Heart left ventricle (tissue), 16 donors: ENCODE data around the gene DOCK7. TPM values are rescaled to one million over a fixed set of nuclear protein-coding genes. Genes with fewer than 3 reads are reported as not detected.

Source experiments
- ATAC-seq, 4 donors: fragments of 200-7000 bp; cut with Tn5 transposase; one replicate each; pipeline ENCODE4 v1.9.1; 2020 to 2022; ENCODE audit warnings: moderate library complexity in 4 of 4, mild to moderate bottlenecking in 3 of 4, moderate number of reproducible peaks in 1 of 4
- DNase-seq, 5 donors: peaks; one replicate each; pipeline ENCODE4 v3.0.0-alpha.2; 2020
- H3K27ac ChIP-seq, 12 donors: fragments of 200-600 bp; sonication (generic) in 4 of 12; one replicate each; pipeline versions ENCODE4 v1.5.0 to v1.8.0; 2016 to 2022; ENCODE audit warnings: mild to moderate bottlenecking in 2 of 12
- H3K27me3 ChIP-seq, 9 donors: fragments of 200-600 bp; sonication (generic) in 2 of 9; one replicate each; pipeline versions ENCODE4 v1.5.1 to v1.8.0; 2016 to 2022; ENCODE audit warnings: mild to moderate bottlenecking in 3 of 9
- H3K36me3 ChIP-seq, 9 donors: fragments of 200-600 bp; sonication (generic) in 2 of 9; one replicate each; pipeline versions ENCODE4 v1.5.0 to v1.8.0; 2018 to 2022; ENCODE audit warnings: mild to moderate bottlenecking in 2 of 9
- H3K4me1 ChIP-seq, 12 donors: fragments of 200-600 bp; sonication (generic) in 4 of 12; one replicate each; pipeline versions ENCODE4 v1.5.0 to v1.8.0; 2016 to 2022; ENCODE audit warnings: mild to moderate bottlenecking in 3 of 12
- H3K4me3 ChIP-seq, 12 donors: fragments of 200-600 bp; sonication (generic) in 4 of 12; one replicate each; pipeline versions ENCODE4 v1.5.0 to v1.8.0; 2017 to 2022; ENCODE audit warnings: mild to moderate bottlenecking in 9 of 12, moderate library complexity in 4 of 12
- H3K9me3 ChIP-seq, 12 donors: fragments of 200-600 bp; sonication (generic) in 4 of 12; one replicate each; pipeline versions ENCODE4 v1.5.0 to v1.8.0; 2016 to 2022; ENCODE audit warnings: mild to moderate bottlenecking in 1 of 12
- POLR2A ChIP-seq, 2 donors: fragments of 450-650 bp; IDR thresholded peaks; one replicate each; pipeline ENCODE4 v1.6.1; 2017; ENCODE audit warnings: antibody characterized with exemption in 2 of 2, mild to moderate bottlenecking in 2 of 2, moderate library complexity in 2 of 2
- WGBS, 4 donors: extraction: QIAGEN DNeasy Blood & Tissue Kit in 2 of 4; methylation state at CpG; one replicate each; pipeline versions ENCODE4 v1.1.5 to v1.1.7; 2013 to 2018; 5-methylcytosine and 5-hydroxymethylcytosine counted together
- intact Hi-C, 10 donors: fragments of 100-400 bp; cut with DNase I; formaldehyde crosslinking; loops; one replicate each; pipeline versions ENCODE4 v1.11.1 to v1.14.2; 2022
- polyA plus RNA-seq, 2 donors: library from polyadenylated mRNA; stranded (reverse); fragments of 200-250 nt; gene quantifications; one replicate each; pipeline ENCODE4 v1.2.3, GENCODE V29; 2013
- total RNA-seq, 9 donors: library from RNA; depleted of rRNA in 2 of 9; stranded (reverse); fragments of >200 nt in 2 of 9; fragmentation: NEBNext Ultra II Directional in 3 of 9; extraction: Animal tissue kit (Norgen Biotek cat#: 25700) in 3 of 9; gene quantifications; one replicate each; pipeline versions ENCODE4 v1.1.0 to v1.2.4, GENCODE V29; 2016 to 2023
- TF ChIP-seq, protein P1 (sequence below), 12 donors: fragments of 200-600 bp; sonication (generic) in 4 of 12; IDR thresholded peaks; one replicate each; pipeline versions ENCODE4 v1.5.0 to v1.8.0; 2018 to 2022; ENCODE audit warnings: antibody characterized with exemption in 12 of 12, mild to moderate bottlenecking in 5 of 12
- donor health status: ischemic (EF 13 %, LVEDD 7.1; RV severe dilation, severe dysfunction).
- donor health status: healthy with polysubstance abuse.
- donor health status: DM: no; HTN: yes; CAD: no.
- donor health status: DM: no; HTN: no; CAD: no.
- donor health status: ischemic (EF 25% LVEDD 6.9; RV normal size, moderate dysfunction).
- donor health status: ischemic (EF 25% LVEDD 5.7; RV mildly dilated, moderate dysfunction).
- donor health status: healthy.
- donor health status: DM: yes; HTN: yes; CAD: no.
- donor health status: ischemic (EF 35%, LVEDD 5.7; RV mildly dilated, moderate dysfunction).
- donor health status: nonischemic (EF 11% LVEDD 7.7; RV severe dilation, severe dysfunction).
- donor health status: DM: yes; HTN: yes; CAD: no.
- donor health status: PGD.
- donor health status: ischemic (EF 29% LVEDD 5.4; RV normal size, mild dysfunction).
- donor health status: nonischemic (EF 23%, LVEDD 6.1; RV moderate dilation, normal function).

DOCK7 gene
- total and polyA plus RNA-seq, 11 donors = 2.9 to 26.7 (median 11.6) TPM

DNA sequence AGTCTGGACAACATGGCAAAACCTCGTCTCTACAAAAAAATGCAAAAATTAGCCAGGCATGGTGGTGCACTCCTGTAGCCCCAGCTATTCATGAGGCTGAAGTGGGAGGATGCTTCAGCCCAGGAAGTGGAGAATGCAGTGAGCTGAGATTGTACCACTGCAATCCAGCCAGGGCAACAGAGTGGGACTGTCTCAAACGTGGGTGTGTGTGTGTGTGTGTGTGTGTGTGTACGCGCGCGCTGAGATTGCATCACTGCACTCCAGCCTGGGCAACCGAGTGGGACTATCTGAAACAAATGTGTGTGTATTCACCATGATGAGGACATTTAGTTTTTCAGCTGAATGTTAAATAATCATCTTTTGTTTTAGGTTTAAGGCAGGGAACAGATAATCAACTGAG lies 230.2 kb downstream of the DOCK7 start:
- Histone ChIP-seq H3K4me1 (no peaks in the 10 kb centered on the region), H3K27ac (no peak overlapping the region)
- DNase-seq = no peak

DNA sequence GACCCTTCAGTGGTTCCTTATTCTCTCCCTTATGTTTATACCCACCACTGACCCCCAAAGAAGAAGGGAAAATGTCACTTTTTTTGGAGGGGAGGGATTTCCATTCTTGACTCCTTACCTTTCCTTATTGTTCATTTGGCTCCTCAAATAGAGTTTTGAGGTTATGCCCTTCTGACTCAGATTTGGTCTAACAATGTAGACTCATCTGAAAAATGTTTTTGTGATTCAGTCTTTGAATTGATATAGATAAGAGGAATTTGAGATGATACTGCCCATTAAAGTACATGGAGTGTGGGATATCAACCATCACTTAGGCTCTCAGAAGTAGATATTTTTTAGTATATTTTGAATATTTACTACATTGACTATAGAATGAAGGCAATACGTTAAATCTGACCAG lies 235.2 kb downstream of the DOCK7 start:
- TF ChIP-seq, protein P1, sequence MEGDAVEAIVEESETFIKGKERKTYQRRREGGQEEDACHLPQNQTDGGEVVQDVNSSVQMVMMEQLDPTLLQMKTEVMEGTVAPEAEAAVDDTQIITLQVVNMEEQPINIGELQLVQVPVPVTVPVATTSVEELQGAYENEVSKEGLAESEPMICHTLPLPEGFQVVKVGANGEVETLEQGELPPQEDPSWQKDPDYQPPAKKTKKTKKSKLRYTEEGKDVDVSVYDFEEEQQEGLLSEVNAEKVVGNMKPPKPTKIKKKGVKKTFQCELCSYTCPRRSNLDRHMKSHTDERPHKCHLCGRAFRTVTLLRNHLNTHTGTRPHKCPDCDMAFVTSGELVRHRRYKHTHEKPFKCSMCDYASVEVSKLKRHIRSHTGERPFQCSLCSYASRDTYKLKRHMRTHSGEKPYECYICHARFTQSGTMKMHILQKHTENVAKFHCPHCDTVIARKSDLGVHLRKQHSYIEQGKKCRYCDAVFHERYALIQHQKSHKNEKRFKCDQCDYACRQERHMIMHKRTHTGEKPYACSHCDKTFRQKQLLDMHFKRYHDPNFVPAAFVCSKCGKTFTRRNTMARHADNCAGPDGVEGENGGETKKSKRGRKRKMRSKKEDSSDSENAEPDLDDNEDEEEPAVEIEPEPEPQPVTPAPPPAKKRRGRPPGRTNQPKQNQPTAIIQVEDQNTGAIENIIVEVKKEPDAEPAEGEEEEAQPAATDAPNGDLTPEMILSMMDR (IDR thresholded peaks at IDR 0.05) = no peak
- TF ChIP-seq POLR2A (IDR thresholded peaks at IDR 0.05) = no peak

More for the DNA sequence above, 230.2 kb downstream of the DOCK7 start:
- Histone ChIP-seq H3K36me3 (peaks cover 0 to 54% (median 29%) of the 10 kb centered on the region in 9 donors), H3K4me3 (no peak overlapping the region), H3K27me3 (no peaks in the 10 kb centered on the region), H3K9me3 (peaks cover 0 to 5% (median 0%) of the 10 kb centered on the region in 12 donors)
- intact Hi-C loops = no loop called here
- TF ChIP-seq POLR2A (IDR thresholded peaks at IDR 0.05) = no peak
- TF ChIP-seq, protein P1 (IDR thresholded peaks at IDR 0.05) = no peak
- ATAC-seq = no peak
- WGBS, 4 donors = 68 to 85% (median 78%) methylated on average over 7 of the region's 7 CpGs

DNA sequence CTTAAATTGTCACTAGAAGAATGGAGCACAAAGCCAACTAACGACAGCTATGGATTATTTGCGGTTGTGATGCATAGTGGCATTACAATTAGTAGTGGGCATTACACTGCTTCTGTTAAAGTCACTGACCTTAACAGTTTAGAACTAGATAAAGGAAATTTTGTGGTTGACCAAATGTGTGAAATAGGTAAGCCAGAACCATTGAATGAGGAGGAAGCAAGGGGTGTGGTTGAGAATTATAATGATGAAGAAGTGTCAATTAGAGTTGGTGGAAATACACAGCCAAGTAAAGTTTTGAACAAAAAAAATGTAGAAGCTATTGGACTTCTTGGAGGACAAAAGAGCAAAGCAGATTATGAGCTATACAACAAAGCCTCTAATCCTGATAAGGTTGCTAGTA lies 237.9 kb downstream of the DOCK7 start:
- no peaks in the 10 kb centered on the region for H3K27me3 ChIP-seq
- H3K36me3 ChIP-seq = peaks cover 0 to 99% (median 97%) of the 10 kb centered on the region in 9 donors
- no peak overlapping the region for H3K27ac ChIP-seq
- TF ChIP-seq, protein P1 (IDR thresholded peaks at IDR 0.05) = no peak
- no peak for TF ChIP-seq POLR2A (IDR thresholded peaks at IDR 0.05)
- peaks cover 0 to 7% (median 0%) of the 10 kb centered on the region in 12 donors for H3K4me1 ChIP-seq
- H3K9me3 ChIP-seq = no peaks in the 10 kb centered on the region
- no peak for DNase-seq
- intact Hi-C loops = no loop called here
- ATAC-seq = no peak
- WGBS, 4 donors = 77 to 89% (median 87%) methylated on average over 2 of the region's 2 CpGs
- H3K4me3 ChIP-seq = no peak overlapping the region

More for the DNA sequence above, 235.2 kb downstream of the DOCK7 start:
- ATAC-seq (no peak), DNase-seq (no peak)
- H3K36me3 ChIP-seq = peaks cover 0 to 95% (median 79%) of the 10 kb centered on the region in 9 donors
- no peak overlapping the region for H3K4me3 ChIP-seq
- H3K4me1 ChIP-seq = peaks cover 0 to 7% (median 0%) of the 10 kb centered on the region in 12 donors
- H3K27me3 ChIP-seq = no peaks in the 10 kb centered on the region
- H3K27ac ChIP-seq = no peak overlapping the region
- intact Hi-C loops = no loop called here
- WGBS, 4 donors = 98 to 100% (median 100%) methylated on average over 1 of the region's 1 CpG
- H3K9me3 ChIP-seq = no peaks in the 10 kb centered on the region

DNA sequence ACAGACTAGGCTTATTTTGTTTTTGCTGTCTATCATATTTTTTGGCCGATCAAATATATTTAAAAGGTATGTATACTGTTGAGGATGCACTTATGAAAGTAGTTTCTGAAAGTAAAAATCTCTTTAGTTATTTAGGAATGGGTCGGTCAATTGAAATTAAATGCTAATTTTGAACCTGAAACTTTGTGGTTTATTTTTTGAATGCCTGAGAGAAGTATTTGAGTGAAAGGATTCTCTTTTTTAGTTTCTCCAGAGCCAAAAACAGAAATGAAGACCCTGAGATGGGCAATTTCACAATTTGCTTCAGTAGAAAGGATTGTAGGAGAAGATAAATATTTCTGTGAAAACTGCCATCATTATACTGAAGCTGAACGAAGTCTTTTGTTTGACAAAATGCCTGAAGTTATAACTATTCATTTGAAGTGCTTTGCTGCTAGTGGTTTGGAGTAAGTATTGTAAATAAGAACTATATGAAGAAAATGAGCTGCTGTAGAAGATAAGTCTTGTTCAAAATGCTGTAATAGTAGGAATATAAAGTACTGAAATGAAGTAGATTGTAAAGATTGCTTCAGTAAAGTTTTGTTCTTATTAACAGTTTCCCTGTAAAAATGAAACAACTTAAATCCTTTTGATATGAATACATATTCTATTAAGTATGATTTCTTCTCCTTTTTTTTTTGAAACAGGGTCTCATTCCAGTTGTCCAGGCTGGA lies 239.8 kb downstream of the DOCK7 start:
- DNase-seq (no peak), ATAC-seq (no peak)
- 90 to 95% (median 94%) methylated on average over 3 of the region's 3 CpGs for WGBS, 4 donors
- intact Hi-C loops = no loop called here
- Histone ChIP-seq H3K36me3 (peaks cover 0 to 100% (median 97%) of the 10 kb centered on the region in 9 donors), H3K4me1 (peaks cover 0 to 7% (median 0%) of the 10 kb centered on the region in 12 donors), H3K27ac (no peak overlapping the region), H3K9me3 (no peaks in the 10 kb centered on the region), H3K27me3 (no peaks in the 10 kb centered on the region), H3K4me3 (no peak overlapping the region)
- TF ChIP-seq, protein P1 (IDR thresholded peaks at IDR 0.05) = no peak
